ENCODE results near the gene ADCK1. TPM values are rescaled to one million over a fixed set of nuclear protein-coding genes. Genes with fewer than 3 reads are reported as not detected.

The ADCK1 gene
- total and polyA plus RNA-seq, 2 donors (not counting 3 experiments of a cell fraction or from before 2014, with no cell fraction given), result 4.2 to 6.9 TPM

DNA sequence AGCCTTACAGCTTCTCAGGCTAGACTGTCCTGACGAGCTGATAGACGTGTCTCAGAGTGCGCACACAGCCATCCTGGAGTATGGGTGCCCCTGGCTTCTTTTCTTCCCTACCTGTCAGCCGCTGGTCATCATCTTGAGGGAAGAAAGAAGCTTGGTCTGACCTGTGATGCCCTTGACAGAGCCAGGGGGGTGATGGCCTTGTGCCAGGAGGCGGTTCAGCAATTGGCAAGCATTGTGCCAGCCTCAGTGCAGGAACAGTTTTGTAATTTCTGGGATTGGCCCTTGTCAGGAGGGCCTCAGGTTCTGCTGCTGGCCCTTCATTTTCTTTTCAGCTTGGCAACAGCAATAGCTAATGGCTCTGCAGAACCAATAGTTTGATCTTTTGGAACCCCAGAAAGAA, 80.1 kb downstream of the ADCK1 start:
- Histone ChIP-seq H3K27me3 (ENCODE audit: control insufficient read depth in 2 of 2, insufficient read depth in 2 of 2, low read length in 2 of 2) (no peaks in the 10 kb centered on the region), H3K36me3 (ENCODE audit: control insufficient read depth in 2 of 2, extremely low read depth in 1 of 2, insufficient read depth in 2 of 2, low read length in 2 of 2) (no peaks in the 10 kb centered on the region), H3K9me1 (replicated peaks; ENCODE audit: control insufficient read depth, extremely low read depth, insufficient read depth, low read length) (no peaks in the 10 kb centered on the region), H3K4me1 (ENCODE audit: control insufficient read depth, extremely low read depth, insufficient read depth, low read length) (no peaks in the 10 kb centered on the region), H3K4me3 (replicated peaks in 1 of 3; ENCODE audit: insufficient read depth in 1 of 3, low read depth in 1 of 3, low read length in 3 of 3) (no peak overlapping the region), H3K4me2 (ENCODE audit: insufficient read depth, low read length) (no peak overlapping the region), H3K27ac (ENCODE audit: insufficient read depth, low read depth, low read length) (no peak overlapping the region), H3K9me3 (replicated peaks; ENCODE audit: control insufficient read depth, insufficient read depth, low read length) (no peaks in the 10 kb centered on the region), H3K79me2 (ENCODE audit: control insufficient read depth, insufficient read depth, low read length) (no peaks in the 10 kb centered on the region), H2AFZ (ENCODE audit: low read depth, low read length) (no peak overlapping the region), H4K20me1 (replicated peaks; ENCODE audit: control insufficient read depth, extremely low read depth, insufficient read depth, low read length) (no peaks in the 10 kb centered on the region), H3K9ac (replicated peaks; ENCODE audit: extremely low read depth, insufficient read depth, low read length) (no peak overlapping the region)
- BruUV-seq (replicated peaks), result no TSS peak
- DNase-seq (ENCODE audit: low read depth, low spot score) (no peak), FAIRE-seq (no peak)
- dilution Hi-C loops (cut with MboI; ENCODE audit: extremely low pct_ligation_motif_present, low sequenced_read_pairs), result no loop called here
- ChIA-PET CTCF (interaction anchor here (1.9 kb wide), 1 partner anchor 18 kb away, joined by 10 read pairs; no protein-coding TSS in a partner anchor), POLR2A (no interaction called here)
- intact Hi-C loops (cut with micrococcal nuclease), result no loop called here
- TF ChIP-seq, protein P1, sequence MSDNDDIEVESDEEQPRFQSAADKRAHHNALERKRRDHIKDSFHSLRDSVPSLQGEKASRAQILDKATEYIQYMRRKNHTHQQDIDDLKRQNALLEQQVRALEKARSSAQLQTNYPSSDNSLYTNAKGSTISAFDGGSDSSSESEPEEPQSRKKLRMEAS (IDR thresholded peaks at IDR 0.05; ENCODE audit: insufficient read depth, insufficient read length), result no peak
- TF ChIP-seq GATA2 (IDR thresholded peaks at IDR 0.05; ENCODE audit: insufficient read depth, insufficient read length, low read depth, low read length), result no peak
- TF ChIP-seq FOS (IDR thresholded peaks at IDR 0.05; ENCODE audit: borderline replicate concordance, insufficient read depth, low read length), result no peak
- TF ChIP-seq, protein P2, sequence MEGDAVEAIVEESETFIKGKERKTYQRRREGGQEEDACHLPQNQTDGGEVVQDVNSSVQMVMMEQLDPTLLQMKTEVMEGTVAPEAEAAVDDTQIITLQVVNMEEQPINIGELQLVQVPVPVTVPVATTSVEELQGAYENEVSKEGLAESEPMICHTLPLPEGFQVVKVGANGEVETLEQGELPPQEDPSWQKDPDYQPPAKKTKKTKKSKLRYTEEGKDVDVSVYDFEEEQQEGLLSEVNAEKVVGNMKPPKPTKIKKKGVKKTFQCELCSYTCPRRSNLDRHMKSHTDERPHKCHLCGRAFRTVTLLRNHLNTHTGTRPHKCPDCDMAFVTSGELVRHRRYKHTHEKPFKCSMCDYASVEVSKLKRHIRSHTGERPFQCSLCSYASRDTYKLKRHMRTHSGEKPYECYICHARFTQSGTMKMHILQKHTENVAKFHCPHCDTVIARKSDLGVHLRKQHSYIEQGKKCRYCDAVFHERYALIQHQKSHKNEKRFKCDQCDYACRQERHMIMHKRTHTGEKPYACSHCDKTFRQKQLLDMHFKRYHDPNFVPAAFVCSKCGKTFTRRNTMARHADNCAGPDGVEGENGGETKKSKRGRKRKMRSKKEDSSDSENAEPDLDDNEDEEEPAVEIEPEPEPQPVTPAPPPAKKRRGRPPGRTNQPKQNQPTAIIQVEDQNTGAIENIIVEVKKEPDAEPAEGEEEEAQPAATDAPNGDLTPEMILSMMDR (IDR thresholded peaks at IDR 0.05; ENCODE audit: extremely low read depth in 1 of 2, insufficient read depth in 1 of 2, low read depth in 1 of 2, low read length in 2 of 2), result no peak
- no peak for TF ChIP-seq JUN (IDR thresholded peaks at IDR 0.05; ENCODE audit: borderline replicate concordance, insufficient read depth, insufficient read length, low read depth)
- no peak for TF ChIP-seq EZH2 (IDR thresholded peaks at IDR 0.05; ENCODE audit: borderline replicate concordance, low read depth, low read length, severe bottlenecking)
- no peak for TF ChIP-seq POLR2A (IDR thresholded peaks at IDR 0.05; ENCODE audit: low read depth, low read length)
- no peak for TF ChIP-seq POLR2AphosphoS5 (IDR thresholded peaks at IDR 0.05; ENCODE audit: insufficient read depth, low read depth, low read length)
- TF ChIP-seq MYC (IDR thresholded peaks at IDR 0.05; ENCODE audit: low read depth, low read length), result no peak
